NCI-H524 treated with DMSO at 0.1 percent for 48 hours (cell line): ENCODE results near the gene PARS2.

Source experiments
- DNase-seq: peaks from one replicate; lab custom pipeline; 2025; lab: John Stamatoyannopoulos, UW

The PARS2 gene

GRCh38 chr1:54736685-54737084, 27.6 kb downstream of the PARS2 start:
- DNase-seq: no peak

DNA sequence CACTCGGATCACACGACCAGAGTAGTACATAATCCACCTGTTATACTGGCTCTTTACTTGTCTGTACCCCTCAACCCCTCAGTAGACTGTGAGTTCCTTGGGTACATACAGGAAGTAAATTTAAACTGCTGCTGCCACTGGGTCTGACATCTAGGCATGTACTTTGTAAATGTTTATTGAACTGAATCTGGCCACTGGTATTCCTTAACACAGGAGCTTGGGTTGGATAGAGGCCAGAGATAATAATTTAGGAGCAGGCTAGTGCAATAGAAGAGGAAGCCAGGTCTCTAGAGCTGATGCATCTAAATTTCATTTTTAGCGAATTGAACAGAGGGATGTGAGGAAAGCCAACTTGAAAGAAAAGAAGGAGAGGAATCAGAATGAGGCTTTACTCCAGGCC, 36.3 kb downstream of the PARS2 start:
- DNase-seq: no peak

DNA sequence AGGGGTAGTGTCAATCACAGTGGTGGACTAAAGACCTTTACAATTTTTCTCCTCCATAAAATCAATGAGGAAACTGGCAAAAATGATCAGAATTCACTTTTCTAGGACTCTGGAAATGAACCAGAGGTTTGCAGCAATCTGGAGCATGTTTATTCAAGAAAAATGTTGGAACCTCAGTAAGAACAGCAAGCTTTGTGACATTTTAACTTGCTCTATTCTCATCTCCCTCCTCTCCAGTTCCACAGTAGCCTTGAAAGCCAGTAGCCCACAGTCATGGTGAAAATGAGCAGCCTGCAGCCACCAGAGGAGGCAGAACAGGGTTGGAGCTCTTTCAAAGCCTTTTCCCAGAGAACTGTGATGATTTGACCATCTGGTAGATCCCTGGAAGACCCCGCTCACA, 39.6 kb downstream of the PARS2 start:
- DNase-seq: no peak

DNA sequence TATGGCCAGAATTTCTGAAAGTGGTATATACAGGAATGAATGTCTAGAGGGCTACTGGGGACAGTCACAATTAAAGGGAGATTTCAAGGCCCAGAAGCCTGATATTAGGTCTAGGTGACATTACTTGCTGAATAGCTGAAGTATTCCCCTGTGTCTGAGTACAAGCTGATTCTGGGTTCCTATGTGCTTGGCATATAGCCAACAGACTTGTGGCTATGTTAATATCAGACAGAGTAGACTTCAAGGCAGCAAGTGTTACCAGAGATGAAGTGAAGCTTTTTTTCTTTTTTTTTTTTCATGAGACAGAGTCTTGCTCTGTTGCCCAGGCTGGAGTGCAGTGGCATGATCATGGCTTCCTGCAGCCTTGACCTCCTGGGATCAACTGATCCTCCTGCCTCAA, 40.3 kb downstream of the PARS2 start:
- DNase-seq: no peak

- no peak for DNase-seq
These were observed 42.6 kb downstream of the PARS2 start for GRCh38 chr1:54721719-54722118.

DNA sequence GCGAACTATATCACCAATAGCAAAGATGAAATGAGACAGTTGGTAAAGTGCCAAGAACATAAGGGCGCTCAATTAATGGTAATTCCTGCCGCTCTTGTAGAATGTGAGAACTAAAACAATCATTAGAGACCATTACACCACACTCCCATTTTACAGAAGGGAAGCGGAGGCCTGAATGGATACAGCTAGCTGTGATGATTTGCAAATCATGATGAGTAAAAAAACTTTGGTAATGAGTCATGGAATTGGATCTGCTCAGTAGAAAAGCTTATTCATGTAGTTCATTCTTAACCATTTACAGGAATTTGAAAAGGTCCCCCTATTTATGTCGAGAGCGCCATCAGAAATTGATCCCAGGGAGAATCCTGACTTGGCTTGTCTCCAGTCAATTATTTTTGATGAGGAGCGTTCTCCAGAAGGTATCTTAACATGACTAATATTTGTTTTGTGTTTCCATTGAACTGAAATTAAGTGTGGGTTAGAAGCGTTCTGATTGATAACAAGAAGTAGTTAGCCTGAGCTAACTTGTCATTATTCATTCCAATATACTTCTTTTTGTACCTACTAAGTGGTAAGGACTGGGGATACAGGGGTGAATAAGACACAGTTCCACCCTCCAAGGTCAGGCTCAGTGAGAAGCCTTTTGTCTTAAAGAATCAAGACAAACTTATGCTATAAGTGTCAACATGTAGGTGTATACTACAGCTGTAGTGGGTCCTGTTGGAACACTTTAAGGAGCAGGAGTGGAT, 47.9 kb downstream of the PARS2 start:
- DNase-seq: no peak

DNA sequence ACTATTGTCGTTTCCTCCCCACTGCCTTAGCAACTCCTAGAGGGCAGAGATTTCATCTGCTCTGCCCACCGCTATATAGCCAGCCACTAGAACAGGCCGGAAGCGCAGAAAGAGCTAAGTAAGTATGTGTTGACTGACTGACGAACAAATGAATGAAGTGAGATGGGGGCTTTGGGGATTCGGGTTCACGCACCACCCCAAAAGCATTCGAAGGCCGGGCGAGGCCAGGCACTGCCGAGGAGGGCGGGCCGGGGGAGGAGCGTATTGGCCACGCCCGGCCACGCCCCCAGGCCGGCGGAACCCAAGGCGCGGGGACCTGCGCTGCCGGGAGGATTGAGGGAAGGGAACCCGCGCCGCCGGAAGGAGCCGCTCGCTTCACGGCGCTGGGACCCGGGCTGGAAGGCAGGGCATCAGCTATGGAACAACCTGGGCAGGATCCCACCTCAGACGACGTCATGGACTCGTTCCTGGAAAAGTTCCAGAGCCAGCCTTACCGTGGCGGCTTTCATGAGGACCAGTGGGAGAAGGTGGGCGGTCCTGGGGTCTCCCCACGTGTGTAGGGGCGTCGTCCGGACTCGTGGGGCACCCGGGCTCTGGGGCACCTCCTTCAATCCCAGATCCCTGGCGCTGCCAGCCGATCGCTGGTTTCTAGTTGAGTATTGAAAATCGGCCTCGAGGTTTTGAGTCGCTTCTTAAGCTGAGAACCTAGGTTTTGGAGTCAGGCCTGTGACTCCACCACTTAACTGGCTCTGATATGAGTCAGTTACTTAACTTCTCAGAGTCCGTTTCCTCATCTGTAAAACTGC, 48.6 kb downstream of the PARS2 start, which contains the start of gene TTC4:
Gene TTC4 (plus strand): TSS at position 369 of the 806 bp plus-strand sequence. CDS start 48 bp downstream, at position 417.
- peak; percentile 18 for DNase-seq

DNA sequence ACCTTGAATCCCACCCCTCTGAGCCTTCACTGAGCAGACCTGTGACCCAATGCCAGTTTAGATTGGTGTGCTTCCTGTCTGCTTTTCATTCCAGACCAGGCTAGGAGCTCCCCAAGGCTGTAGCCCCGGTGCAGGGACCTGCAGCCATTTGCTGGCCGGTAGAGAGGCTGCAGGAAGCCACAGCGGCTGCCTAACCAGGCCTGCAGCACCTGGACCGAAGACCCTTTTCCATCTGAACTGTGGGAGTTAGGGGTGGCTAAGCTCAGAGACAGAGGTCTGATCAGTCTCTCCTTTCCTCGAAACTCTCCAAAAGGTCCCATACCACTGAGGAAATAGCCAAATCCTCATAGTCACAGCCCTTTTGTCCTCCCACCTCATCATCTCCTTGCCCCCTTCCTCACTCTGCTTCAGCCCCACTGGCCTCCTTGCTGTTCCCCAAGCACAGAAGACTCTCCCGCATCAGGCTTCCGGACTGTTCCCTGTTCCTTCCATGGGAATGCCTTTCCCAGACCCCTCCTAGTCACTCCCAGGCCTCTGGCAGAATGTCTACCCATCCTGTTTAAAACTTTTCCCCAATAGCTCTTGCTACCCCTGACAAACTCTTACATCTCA, 49.3 kb downstream of the PARS2 start:
- DNase-seq: no peak

DNA sequence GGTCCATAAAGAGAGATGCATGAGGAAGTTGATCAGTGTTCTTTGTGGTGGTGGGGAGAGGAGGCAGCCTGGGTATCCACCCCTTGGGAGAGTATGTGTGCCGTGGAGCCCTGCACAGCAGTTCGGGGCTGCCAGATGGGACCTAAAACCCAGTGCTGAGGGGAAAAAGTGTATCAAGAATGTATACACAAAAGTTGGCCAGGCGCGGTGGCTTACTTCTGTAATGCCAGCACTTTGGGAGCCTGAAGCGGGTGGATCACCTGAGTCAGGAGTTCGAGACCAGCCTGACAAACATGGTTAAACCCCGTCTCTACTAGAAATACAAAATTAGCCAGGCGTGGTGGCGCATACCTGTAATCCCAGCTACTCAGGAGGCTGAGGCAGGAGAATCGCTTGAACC, 52.8 kb downstream of the PARS2 start:
- no peak for DNase-seq

- DNase-seq: no peak
These were observed 53.5 kb downstream of the PARS2 start for GRCh38 chr1:54710841-54711240.

DNA sequence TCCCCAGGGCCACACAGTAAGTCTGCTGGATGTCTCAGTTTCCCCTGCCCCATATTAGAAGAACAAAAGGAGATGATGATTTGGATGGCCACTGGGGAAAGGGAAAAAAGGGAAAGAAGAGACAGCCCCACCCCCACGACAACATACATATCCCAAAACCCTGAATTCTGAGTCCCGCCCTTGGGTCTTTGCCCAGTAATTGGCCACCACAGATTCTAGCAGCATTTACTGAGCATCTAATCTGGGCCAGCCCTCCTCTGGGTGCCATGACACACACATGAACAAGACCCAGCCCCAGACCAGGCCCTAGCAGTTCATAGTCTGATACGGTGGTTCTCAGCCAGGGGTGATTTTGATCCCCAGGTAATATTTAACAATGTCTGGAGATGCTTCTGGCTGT, 53.9 kb downstream of the PARS2 start:
- no peak for DNase-seq

DNA sequence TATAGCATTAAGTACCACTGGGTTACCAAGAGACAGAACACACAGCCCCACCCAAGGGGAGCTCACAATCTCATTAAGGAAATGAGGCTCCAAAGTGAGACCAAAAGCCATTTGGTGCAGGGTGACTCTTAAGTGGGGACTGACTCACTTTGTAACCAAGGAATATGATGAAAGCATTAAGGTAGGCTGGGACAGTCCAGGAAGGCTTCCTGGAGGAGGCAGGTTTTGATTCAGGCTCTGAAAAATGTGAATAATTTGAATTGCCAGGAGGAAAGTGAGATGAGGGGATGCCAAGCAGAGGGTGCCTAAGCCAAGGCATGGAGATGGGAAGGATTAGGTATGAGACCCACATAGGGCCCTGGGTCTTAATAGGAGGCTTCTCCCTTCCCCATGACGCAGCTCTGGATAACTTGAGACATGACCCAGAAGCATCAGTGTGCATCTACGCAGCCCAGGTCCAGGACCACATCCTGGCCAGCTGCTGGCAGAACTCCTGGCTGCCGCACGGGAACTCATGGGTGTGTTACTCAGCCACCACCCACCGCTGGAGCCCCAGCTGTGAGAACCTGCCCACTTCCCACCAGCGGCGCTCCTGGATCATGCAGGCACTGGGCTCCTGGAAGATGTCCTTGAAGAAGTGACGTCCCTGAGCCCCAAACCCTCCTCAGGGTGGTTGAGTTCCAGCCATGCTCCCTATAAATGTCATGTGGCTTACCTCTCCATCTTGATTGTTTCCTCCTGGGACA, 54.6 kb downstream of the PARS2 start:
- no peak for DNase-seq

- DNase-seq: no peak
These were observed 55.9 kb downstream of the PARS2 start for GRCh38 chr1:54708385-54708784.
